ENCODE measurements around the gene EIF2S3B.
"Not testable (repeated sequence)": the region's sequence is repeated elsewhere in the genome, so short reads cannot be mapped to it uniquely, and the experiment has no call there.

Gene EIF2S3B

DNA sequence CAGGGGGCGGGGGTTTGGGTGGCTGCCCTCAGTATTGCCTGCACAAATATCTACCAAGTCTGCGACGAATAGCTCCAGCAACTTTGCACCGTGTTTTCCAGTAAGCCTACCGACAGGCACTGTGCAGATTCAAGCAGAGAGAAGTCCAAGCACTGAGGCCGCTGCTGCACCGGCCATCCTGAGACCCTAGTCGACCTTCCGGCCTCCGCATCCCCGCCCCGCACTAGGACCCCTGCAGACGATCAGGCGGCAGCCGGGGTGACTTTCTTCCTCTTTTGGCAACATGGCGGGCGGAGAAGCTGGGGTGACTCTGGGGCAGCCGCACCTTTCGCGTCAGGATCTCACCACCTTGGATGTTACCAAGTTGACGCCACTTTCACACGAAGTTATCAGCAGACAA, at the start of gene EIF2S3B:
Gene EIF2S3B (plus strand): TSS at position 271 of the 400 bp plus-strand sequence. CDS start 13 bp downstream, at position 284.
- no peak for DNase-seq

DNA sequence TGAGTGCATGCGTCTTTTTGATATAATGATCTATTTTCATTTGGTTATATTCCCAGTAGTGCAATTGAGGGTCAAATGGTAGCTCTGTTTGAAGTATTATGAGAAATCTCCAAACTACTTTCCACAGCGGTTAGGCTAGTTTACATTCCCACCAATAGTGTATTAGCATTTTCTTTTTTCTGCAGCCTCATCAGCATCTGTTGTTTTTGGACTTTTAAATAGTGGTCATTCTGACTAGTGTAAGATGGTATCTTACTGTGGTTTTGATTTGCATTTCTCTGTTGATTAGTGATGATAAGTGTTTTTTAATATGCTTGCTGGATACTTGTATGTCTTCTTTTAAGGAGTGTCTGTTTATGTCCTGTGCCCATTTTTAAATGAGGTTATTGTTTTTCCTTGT, 48.8 kb upstream of the EIF2S3B start:
- no peak for DNase-seq

DNA sequence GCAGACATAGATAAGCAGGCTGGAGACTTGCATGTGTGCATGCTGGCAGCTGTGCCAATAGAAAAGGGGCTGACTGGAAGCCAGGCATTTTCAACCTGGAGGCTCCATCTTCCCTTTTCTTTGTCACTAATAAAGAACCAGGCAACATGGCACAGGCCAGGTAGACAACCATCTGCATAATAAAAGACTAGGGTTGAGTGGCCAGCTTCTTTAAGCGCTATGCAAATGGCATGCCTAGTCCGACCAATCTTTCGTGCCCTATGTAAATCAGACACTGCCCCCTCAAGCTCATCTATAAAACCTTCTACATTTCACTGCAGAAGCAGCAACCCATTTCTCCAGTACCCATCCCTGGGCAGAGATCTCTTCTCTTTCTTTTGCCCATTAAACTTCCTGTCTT, 47.9 kb upstream of the EIF2S3B start:
- DNase-seq = no peak

DNA sequence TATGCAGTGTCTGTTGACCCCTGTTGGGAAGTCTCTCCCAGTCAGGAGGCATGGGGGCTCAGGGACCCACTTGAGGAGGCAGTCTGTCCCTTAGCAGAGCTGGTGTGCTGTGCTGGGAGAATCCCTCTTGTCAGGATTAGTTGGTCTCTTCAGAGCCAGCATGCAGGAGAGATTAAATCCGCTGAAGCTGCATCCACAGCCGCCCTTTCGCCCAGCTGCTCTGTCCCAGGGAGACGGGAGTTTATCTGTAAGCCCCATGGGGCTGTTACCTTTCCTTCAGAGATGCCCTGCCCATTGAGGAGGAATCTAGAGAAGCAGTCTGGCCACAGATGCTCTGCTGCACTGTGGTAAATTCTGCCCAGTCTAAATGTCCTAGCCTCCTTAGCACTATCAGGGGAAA, 39.4 kb upstream of the EIF2S3B start:
- no peak for DNase-seq

DNA sequence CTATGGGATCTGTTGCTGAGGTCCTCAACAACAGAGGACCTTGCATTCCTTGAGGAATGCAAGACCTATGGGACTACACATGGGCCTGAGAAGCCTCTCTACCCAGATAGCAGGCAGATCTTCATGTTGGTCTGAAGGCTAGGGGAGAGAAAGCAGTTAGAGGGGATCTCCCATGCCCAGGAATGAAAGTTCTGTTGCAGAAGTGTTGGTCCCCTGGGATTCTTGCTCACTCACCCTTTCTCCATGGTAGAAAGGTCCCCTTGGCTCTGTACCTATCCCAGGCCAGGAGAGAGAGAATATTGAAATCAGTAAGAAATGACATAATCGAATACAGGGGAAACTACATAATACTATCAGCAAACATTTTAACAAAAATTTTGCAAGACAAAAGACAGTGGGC, 36.0 kb upstream of the EIF2S3B start:
- no peak for DNase-seq

DNA sequence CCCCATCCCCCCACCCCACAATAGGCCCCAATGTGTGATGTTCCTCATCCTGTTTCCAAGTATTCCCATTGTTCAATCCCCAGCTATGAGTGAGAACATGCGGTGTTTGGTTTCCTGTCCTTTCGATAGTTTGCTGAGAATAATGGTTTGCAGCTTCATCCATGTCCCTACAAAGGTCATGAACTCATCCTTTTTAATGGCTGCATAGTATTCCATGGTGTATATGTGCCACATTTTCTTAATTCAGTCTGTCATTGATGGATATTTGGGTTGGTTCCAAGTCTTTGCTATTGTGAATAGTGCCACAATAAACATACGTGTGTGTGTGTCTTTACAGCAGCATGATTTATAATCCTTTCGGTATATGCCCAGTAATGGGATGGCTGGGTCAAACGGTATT, 32.9 kb upstream of the EIF2S3B start:
- DNase-seq = not testable (repeated sequence)

DNA sequence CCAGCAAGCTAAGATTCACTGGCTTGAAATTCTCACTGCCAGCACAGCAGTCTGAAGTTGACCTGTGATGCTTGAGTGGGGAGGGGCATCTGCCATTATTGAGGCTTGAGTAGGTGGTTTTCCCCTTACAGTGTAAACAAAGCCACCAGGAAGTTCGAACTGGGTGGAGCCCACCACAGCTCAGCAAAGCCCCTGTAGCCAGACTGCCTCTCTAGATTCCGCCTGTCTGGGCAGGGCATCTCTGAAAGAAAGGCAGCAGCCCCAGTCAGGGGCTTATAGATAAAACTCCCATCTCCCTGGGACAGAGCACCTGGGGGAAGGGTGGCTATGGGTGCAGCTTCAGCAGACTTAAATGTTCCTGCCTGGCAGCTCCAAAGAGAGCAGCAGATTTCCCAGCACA, 23.8 kb upstream of the EIF2S3B start:
- DNase-seq = not testable (repeated sequence)

DNA sequence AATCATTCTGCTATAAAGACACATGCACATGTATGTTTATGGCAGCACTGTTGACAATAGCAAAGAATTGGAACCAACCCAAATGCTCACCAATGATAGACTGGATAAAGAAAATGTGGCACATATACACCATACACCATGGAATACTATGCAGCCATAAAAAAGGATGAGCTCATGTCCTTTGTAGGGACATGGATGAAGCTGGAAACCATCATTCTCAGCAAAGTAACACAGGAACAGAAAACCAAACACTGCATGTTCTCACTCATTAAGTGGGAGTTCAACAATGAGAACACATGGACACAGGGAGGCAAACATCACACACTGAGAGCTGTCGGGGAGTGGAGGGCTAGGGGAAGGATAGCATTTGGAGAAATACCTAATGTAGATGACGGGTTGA, 18.4 kb upstream of the EIF2S3B start:
- not testable (repeated sequence) for DNase-seq

DNA sequence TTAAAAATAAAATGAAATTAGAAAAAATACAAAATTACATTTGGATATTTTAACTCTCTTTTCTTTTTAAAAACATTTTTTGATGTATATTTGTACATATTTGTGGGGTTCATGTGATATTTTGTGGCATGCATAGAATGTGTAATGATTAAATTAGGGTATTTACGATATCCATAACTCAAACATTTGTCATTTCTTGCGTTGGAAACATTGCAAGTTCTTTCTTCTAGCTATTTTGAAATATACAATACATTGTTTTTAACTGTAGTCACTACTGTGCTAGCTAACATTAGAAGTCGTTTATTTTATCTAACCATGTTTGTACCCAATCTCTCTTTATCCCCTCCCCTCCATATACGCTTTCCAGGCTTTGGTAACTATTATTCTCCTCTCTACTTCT, 13.9 kb upstream of the EIF2S3B start:
- no peak for DNase-seq

DNA sequence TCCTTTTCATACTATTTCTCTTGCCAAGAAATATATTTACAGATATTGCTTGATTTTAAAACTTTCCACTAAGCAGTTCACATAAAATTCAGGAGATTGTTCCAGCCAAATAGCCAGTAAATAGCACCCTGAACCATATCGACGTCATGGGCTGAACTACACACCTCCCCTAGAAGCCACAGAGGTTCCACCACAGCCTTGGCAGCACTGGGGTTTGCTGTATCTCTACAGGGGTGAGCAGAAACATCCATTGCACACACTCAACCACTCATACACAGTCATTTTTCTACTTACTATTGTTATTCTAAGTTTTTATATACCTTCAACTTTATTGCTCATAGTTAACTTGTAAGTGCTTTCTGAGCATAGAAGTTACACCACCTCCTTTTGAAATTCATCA, 8.1 kb upstream of the EIF2S3B start:
- DNase-seq = no peak

DNA sequence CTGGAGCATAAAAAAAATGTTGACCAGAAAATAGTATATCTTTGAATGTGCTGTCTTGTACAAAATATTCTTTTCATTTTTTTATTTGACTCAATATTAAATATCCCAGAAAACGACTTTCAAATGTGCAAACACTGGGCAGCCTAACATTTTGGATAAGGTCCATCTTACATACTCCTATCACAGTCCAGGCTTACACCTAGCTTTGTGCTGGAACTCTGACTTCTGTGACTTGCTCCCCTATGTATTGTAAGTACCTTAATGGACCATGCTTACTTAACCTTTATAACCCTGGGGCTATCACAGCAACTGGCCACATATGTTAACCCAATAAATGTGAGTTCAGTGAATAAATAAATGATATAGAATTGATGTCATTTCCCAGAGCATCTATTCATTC, 7.6 kb upstream of the EIF2S3B start:
- no peak for DNase-seq

DNA sequence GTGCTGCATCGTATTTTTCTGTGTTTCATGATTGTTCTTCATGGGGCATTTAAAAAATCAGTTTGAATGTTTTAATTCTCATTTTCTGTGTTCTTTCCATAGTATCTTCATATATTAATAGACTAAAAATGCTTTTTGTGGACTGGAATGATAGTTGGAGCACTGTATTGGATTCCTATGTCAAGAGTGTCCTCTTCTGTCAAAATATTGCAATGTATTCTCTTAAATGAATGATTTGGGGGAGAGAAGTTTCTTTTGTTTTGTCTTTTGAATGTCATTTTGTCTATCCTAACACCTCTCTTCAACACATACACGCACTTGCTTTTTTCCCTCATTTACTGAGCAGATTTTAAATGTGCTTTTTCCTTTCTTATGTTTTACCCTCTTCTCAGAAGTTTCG, 4.7 kb upstream of the EIF2S3B start:
- no peak for DNase-seq

DNA sequence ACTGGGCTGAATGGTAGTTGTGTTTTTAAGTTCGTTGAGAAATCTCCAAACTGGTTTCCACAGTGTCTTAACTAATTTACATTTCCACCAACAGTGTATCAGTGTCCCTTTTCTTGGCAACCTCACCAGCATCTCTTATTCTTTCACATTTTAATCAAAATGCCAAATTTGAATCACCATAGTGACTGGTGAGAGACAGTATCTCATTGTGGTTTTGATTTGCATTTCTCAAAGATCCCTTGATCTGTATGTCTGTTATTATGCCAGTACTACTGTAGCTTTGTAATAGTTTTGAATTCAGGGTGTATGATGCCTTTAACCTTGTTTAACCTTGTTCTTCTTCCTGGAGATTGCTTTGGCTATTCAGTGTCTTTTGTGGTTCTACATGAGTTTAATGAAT, 2.2 kb upstream of the EIF2S3B start:
- DNase-seq = no peak

DNA sequence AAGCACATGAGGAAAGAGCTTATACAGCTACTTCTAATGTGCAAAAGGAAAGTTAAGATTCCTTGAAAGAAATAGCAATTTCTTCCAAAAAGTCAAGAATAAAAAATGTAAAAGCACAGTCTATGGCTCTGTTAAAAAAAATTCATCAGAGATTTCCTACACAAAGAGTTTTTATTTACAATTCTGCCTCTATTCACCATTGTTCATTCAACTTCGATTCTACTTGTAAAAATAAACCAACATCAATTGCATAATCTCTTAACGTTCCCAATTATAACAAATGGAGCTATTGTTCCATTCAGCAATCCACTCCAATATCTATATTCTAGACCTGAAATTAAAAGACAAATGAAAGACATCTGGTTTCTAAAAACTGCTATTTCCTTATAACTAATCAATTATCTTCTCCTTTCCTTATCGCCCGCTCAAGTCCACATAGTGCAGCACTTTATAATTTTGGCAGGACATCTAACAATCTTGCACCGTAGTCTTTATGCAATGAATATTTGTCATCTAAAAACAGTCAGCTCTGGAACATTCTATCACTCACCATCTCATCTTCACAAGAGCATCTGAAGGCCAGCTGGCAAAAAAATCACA, 6.2 kb downstream of the EIF2S3B start:
- no peak for DNase-seq

DNA sequence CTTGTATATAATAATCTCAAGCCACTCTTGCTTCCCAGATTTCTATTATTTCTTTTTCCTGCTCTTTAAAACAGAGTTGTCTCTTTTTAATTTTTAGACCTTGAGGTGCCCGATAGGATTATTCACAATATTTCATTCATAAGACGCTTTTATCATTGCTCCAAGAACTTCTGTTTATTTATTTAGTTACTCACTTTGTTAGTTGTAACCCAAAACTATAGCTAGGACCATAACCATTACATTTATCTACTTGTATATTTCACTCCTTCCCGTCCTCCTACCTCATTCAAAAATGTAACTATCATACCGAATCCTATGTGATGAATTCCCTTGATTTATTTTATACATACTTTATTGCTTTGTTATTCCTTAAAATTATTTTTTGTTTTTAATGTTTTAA, 7.1 kb downstream of the EIF2S3B start:
- DNase-seq = no peak

DNA sequence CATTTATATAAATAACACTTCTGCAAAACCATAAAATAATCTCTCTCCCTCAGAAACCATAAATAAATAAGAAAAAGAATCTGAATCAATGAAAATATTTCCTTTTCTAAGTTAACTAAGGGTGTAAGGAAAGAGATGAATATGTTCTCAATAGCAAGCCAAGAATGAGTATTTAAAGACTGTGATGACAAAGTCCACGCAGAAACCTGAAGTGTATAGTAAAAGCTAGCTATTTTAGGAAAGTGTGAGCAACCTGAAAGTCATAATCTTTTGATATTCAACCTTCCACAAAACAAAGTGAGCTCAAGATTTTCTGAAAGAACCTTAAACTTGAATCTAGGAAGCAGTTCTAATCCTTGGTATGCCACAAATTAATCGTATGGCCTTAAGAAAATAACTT, 15.9 kb downstream of the EIF2S3B start:
- DNase-seq = no peak

DNA sequence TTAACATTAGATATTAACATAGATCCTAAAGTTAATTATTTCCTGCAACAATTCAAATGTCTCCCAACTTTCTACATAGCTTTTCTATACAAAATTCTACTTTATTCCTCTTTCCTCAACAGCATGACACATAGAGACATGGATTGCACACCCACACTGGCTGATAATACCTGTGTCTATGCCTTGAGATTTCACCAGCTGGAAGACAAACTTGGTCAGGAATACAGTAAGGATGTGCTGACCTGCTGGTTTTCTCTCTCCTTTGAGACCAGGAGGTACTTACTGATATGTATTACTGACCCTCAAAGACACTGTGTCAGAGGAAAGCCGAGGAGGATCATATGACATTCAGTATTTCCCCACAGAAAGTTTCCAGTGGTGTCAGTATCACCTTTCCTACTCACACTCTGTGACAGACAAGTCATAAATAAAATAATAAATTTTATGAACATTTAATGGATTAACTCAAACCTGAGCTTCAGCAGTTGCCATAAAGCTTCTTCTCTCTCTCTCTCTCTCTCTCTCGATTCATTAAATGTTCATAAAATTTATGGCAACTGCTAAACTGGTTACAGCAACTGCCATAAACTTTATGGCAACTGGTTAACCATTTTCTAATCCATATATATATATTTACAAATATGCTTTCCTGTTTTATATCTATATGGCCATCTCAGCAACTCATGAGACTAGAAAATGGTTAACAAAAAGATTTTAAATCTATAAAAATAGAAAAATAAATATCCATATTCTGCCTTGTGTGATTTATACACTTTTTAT, 22.7 kb downstream of the EIF2S3B start:
- no peak for DNase-seq

DNA sequence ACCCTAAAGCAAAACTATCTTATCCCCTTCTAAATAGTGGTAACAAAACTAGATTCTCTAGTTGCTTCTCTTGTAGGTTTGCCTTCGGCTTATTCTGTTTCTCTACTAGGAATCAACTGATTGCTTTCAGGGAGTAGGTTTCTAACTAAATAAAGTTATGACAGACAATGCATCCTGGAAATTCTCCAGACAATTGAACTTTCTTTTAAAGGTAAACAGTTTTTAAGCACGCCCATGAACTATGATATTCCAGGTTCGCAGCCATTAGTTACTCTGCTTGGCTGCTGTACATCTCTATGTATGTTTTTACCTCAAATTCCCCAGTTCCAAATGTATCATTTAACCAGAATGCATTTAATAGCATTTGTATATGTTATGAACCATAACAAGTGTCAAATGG, 23.9 kb downstream of the EIF2S3B start:
- DNase-seq = no peak

DNA sequence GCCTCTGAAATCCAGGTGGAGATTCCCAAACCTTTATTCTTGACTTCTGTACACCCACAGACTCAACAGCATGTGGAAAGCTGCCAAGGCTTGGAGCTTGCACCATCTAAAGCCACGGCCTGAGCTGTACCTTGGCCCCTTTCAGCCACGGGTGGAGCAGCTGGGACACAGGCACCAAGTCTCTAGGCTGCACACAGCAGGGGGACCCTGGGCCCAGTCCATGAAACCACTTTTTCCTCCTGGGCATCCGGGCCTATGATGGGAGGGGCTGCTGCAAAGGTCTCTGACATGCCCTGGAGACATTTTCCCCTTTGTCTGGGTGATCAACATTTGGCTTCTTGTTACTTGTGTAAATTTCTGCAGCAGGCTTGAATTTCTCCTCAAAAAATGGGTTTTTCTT, 32.0 kb downstream of the EIF2S3B start:
- no peak for DNase-seq

DNA sequence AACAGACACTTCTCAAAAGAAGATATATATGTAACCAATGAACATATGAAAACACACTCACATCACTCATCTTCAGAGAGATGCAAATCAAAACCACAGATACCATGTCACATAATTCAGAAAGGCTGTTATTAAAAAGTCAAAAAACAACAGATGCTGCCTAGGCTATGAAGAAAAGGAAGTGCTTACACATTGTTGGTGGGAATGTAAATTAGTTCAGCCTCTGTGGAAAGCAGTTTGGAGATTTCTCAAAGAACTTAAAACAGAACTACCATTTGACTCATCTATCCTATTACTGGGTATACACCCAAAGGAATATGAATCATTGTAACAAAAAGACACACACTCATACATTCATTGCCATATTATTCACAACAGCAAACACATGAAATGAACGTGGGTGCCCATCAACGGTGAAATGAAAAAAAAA, 35.1 kb downstream of the EIF2S3B start:
- no peak for DNase-seq

DNA sequence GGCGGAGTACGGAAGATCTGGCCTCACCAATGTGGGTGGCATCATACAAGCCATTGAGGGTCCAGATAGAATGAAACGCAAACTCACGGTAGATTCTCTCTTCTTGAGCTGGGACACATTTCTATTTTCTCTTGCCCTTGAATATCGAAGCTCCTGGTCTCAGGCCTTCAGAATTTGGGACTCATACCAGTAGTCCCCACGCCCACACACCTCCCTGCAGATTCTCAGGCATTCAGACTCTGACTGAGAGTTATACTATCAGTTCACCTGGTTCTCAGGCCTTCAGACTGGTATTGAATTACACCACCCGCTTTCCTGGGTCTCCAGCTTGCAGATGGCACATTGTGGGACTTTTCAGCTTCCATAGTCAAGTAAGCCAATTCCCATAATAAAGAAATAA, 37.8 kb downstream of the EIF2S3B start:
- DNase-seq = no peak

DNA sequence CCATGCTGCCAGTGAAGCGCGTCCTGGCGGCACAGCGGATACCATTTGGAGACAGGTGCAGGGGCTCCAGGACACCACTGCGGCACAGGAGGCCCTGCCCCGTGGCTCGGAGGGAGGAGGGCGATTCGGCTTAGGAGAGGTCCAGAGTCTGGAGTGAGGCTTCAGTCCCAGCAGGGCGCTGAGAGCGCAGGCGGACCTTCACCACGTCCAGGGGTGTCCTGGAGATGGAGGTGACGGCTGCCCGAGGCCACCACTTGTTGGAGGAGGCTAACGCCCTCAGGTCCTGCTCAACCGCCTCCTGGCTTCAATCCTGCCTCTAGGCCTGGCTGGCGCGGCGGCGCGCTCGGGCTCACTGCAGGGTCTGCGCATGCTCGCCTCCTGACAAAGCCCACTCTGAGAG, 45.7 kb downstream of the EIF2S3B start:
- no peak for DNase-seq

DNA sequence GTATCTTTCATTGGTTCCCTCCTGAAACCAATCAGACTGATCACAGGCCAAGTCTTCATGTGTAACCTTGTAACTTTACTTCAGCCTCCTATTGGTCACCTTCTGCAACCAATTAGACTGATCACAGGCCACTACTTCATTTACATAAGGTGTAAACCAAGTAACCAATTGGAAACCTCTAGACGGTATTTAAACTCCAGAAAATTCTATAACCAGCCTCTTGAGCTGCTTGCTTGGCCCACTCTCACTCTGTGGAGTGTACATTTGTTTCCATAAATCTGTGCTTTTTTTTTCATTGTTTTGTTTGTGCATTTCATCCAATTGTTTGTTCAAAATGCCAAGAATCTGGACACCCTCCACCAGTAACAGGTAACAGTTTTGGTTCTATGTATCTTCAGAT, 47.5 kb downstream of the EIF2S3B start:
- DNase-seq = no peak

DNA sequence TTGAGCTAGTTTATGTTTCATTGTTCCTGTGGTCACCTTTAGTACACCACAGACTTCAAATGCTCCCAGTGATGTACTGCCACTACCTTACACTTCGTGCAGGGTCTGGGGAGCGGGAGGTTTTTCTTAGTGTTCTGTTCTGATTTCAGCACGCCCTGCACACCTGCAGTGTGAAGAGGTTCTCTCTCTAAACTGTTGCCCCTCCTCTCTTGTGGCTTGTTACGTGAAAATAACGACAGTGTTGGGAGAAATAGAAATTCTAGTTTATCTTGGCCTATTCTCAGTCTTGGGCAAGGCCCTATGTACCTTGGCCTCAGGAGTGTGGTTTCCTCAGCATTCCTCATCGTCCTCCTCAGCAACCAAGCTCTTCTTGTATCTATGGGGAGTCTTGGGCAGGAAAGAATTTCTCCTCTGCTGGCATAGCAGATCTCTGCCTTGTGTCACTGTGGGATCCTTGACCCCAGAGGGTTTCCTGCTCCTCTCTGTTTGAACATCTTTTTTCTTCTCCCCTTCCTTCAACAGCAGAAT, 48.6 kb downstream of the EIF2S3B start:
- no peak for DNase-seq

Measured in cerebellar nuclear complex (tissue), 1 donor.